Suprapubic skin (tissue), 3 donors: ENCODE data around the gene DPYD.

Source experiments
- EP300 ChIP-seq: sonication (generic); formaldehyde crosslinking; IDR thresholded peaks from one replicate; pipeline ENCODE4 v1.6.1; 2017; ENCODE audit warnings: antibody characterized with exemption
- TF ChIP-seq, protein P1 (sequence below), 2 donors: fragments of 200-600 bp in 1 of 2; fragments of 450-650 bp in 1 of 2; sonication (generic) in 1 of 2; IDR thresholded peaks; one replicate each; pipeline ENCODE4 v1.5.1; 2016 to 2019; ENCODE audit warnings: antibody characterized with exemption in 2 of 2, mild to moderate bottlenecking in 1 of 2, moderate library complexity in 1 of 2

DNA sequence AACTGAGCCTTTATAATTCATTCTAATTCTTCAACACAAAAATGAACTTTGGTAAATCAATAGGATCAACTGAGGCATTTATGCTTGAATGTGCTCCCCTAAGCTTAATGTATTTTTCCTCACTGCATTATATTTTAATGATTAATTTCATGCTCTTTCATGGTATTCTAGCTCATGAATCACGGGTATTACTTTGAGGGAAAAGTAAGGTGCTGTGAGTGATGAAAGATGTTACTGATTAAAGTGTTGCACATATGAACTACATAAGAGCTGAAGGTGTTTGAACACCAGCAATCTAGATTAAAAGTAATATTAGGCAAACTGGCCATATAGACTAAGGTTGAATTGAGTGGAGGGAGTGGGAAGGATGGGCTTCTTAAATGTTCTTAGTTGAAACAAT lies 1.9 kb downstream of the DPYD start:
- TF ChIP-seq EP300: no peak
- TF ChIP-seq, protein P1, sequence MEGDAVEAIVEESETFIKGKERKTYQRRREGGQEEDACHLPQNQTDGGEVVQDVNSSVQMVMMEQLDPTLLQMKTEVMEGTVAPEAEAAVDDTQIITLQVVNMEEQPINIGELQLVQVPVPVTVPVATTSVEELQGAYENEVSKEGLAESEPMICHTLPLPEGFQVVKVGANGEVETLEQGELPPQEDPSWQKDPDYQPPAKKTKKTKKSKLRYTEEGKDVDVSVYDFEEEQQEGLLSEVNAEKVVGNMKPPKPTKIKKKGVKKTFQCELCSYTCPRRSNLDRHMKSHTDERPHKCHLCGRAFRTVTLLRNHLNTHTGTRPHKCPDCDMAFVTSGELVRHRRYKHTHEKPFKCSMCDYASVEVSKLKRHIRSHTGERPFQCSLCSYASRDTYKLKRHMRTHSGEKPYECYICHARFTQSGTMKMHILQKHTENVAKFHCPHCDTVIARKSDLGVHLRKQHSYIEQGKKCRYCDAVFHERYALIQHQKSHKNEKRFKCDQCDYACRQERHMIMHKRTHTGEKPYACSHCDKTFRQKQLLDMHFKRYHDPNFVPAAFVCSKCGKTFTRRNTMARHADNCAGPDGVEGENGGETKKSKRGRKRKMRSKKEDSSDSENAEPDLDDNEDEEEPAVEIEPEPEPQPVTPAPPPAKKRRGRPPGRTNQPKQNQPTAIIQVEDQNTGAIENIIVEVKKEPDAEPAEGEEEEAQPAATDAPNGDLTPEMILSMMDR (IDR thresholded peaks at IDR 0.05): no peak
